IMR-90 (cell line): ENCODE results near the gene STX7.
A peak's percentile ranks its signal among the peaks of the same experiment; 100 is the strongest.

Experiments used
- BHLHE40 ChIP-seq: fragments of 150-350 bp; IDR thresholded peaks from 2 replicates; pipeline ENCODE4 v1.6.1; 2016; ENCODE audit warnings: mild to moderate bottlenecking, low read depth, low read length
- CHD1 ChIP-seq: IDR thresholded peaks from 2 replicates; pipeline ENCODE4 v1.6.1; 2012; ENCODE audit warnings: low read depth, low read length, improper control_type of control experiment
- MXI1 ChIP-seq: IDR thresholded peaks from 2 replicates; pipeline ENCODE4 v1.6.1; 2012; ENCODE audit warnings: low read depth, mild to moderate bottlenecking, low read length, moderate library complexity, borderline replicate concordance
- RAD21 ChIP-seq: IDR thresholded peaks from 2 replicates; pipeline ENCODE4 v1.6.1; 2012; ENCODE audit warnings: low read length, improper control_type of control experiment
- RFX5 ChIP-seq: IDR thresholded peaks from 2 replicates; pipeline ENCODE4 v1.8.0; 2012; ENCODE audit warnings: low read depth, mild to moderate bottlenecking, low read length, moderate library complexity
- USF2 ChIP-seq: fragments of 150-350 bp; IDR thresholded peaks from 2 replicates; pipeline ENCODE4 v1.6.1; 2017; ENCODE audit warnings: mild to moderate bottlenecking, antibody characterized with exemption, low read length, low read depth
- TF ChIP-seq, protein P1 (sequence below): conservative IDR thresholded peaks from 2 replicates; pipeline ENCODE4 v1.5.1; 2012; ENCODE audit warnings: mild to moderate bottlenecking, low read depth, low read length, improper control_type of control experiment

DNA sequence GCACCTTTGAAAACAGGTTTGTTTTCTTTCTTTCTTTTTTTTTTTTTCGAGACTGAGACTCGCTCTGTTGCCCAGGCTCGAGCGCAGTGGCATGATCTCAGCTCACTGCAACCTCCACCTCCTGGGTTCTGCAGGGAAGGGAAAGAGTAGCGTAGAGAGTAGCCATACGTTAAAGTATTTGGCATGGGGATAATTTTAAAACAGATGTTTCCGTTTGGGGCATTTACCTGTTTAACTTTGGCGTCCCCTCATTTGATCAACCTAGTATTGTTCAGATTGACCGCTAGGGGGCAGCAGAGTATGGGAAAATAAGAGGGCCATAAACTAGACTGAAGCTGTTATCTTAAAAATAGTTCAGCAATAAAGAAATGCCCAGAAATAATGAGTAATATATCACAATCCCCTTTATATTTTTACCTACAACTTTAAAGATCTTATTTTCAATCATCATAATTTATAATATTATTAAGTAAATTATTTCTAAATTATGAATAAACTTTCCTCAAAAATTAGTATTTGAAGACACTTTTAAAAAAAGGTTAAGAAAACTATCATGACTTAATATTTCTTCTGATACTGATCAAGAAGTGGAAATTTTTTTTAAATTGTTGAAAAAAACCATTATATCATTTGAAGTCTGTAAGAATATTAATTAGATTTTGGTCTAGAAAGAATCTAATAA is 17.5 kb upstream of the STX7 start:
- peak; percentile 70 for TF ChIP-seq RAD21
- TF ChIP-seq, protein P1, sequence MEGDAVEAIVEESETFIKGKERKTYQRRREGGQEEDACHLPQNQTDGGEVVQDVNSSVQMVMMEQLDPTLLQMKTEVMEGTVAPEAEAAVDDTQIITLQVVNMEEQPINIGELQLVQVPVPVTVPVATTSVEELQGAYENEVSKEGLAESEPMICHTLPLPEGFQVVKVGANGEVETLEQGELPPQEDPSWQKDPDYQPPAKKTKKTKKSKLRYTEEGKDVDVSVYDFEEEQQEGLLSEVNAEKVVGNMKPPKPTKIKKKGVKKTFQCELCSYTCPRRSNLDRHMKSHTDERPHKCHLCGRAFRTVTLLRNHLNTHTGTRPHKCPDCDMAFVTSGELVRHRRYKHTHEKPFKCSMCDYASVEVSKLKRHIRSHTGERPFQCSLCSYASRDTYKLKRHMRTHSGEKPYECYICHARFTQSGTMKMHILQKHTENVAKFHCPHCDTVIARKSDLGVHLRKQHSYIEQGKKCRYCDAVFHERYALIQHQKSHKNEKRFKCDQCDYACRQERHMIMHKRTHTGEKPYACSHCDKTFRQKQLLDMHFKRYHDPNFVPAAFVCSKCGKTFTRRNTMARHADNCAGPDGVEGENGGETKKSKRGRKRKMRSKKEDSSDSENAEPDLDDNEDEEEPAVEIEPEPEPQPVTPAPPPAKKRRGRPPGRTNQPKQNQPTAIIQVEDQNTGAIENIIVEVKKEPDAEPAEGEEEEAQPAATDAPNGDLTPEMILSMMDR = peak; percentile 73
- no peak for TF ChIP-seq MXI1
- TF ChIP-seq RFX5 = no peak
- TF ChIP-seq BHLHE40 = no peak
- no peak for TF ChIP-seq USF2
- TF ChIP-seq CHD1 = no peak
